ENCODE measurements around the gene RNU6-1. TPM values are rescaled to one million over a fixed set of nuclear protein-coding genes. Genes with fewer than 3 reads are reported as not detected.

The RNU6-1 gene
- polyA plus RNA-seq, 1 of the 3 experiments (the other 2 are of a cell fraction) = not detected

DNA sequence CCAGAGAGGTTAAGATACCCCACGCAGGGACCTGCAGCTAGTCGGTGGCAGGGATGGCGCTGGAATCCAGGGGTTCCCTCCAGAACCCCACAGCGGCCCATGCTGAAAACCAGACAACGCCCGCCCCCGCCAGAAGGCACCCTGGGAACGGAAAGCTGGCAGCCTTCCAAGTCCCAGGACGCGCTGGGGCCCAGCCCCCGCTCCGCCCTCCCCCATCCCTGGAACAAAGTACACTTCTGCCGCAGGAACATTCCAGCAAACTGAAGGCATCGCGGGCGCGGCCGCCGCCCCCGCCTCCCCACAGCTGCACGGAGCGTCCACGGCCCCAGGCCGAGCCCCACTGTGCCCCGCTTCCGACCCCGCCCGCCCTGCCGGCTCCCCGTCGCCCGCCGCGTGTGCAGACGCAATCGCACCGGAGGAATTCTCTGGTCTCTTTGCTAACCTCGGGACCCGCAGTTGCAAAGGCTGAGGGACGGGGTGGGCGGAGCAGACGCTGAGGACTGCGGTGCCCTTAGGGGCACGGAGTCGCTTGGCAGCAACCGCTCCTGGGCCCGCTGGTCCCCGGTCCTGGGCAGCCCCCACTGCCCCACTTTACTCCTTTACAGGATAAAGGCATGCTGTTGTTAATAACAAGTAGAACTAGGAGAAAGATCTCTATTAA, 44.8 kb upstream of the RNU6-1 start (continued):
- TF ChIP-seq, protein P1, sequence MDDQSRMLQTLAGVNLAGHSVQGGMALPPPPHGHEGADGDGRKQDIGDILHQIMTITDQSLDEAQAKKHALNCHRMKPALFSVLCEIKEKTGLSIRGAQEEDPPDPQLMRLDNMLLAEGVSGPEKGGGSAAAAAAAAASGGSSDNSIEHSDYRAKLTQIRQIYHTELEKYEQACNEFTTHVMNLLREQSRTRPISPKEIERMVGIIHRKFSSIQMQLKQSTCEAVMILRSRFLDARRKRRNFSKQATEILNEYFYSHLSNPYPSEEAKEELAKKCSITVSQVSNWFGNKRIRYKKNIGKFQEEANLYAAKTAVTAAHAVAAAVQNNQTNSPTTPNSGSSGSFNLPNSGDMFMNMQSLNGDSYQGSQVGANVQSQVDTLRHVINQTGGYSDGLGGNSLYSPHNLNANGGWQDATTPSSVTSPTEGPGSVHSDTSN (IDR thresholded peaks at IDR 0.05) = no peak
- TF ChIP-seq, protein P2, sequence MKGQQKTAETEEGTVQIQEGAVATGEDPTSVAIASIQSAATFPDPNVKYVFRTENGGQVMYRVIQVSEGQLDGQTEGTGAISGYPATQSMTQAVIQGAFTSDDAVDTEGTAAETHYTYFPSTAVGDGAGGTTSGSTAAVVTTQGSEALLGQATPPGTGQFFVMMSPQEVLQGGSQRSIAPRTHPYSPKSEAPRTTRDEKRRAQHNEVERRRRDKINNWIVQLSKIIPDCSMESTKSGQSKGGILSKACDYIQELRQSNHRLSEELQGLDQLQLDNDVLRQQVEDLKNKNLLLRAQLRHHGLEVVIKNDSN (IDR thresholded peaks at IDR 0.05; ENCODE audit: borderline replicate concordance, low read depth) = no peak
- TF ChIP-seq RCOR1 (IDR thresholded peaks at IDR 0.05; ENCODE audit: low read length) (peak; percentile 69; the same call in 1 of the 2 replicates), SIN3A (IDR thresholded peaks at IDR 0.05; ENCODE audit: borderline replicate concordance, low read depth, low read length) (no peak; the same call in 1 of the 2 replicates), TCF12 (IDR thresholded peaks at IDR 0.05) (0 out of 2 replicates have a peak, but pooled peaks have one; percentile 21)
- TF ChIP-seq, protein P3, sequence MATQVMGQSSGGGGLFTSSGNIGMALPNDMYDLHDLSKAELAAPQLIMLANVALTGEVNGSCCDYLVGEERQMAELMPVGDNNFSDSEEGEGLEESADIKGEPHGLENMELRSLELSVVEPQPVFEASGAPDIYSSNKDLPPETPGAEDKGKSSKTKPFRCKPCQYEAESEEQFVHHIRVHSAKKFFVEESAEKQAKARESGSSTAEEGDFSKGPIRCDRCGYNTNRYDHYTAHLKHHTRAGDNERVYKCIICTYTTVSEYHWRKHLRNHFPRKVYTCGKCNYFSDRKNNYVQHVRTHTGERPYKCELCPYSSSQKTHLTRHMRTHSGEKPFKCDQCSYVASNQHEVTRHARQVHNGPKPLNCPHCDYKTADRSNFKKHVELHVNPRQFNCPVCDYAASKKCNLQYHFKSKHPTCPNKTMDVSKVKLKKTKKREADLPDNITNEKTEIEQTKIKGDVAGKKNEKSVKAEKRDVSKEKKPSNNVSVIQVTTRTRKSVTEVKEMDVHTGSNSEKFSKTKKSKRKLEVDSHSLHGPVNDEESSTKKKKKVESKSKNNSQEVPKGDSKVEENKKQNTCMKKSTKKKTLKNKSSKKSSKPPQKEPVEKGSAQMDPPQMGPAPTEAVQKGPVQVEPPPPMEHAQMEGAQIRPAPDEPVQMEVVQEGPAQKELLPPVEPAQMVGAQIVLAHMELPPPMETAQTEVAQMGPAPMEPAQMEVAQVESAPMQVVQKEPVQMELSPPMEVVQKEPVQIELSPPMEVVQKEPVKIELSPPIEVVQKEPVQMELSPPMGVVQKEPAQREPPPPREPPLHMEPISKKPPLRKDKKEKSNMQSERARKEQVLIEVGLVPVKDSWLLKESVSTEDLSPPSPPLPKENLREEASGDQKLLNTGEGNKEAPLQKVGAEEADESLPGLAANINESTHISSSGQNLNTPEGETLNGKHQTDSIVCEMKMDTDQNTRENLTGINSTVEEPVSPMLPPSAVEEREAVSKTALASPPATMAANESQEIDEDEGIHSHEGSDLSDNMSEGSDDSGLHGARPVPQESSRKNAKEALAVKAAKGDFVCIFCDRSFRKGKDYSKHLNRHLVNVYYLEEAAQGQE (IDR thresholded peaks at IDR 0.05; ENCODE audit: low read depth, low read length) = no peak

DNA sequence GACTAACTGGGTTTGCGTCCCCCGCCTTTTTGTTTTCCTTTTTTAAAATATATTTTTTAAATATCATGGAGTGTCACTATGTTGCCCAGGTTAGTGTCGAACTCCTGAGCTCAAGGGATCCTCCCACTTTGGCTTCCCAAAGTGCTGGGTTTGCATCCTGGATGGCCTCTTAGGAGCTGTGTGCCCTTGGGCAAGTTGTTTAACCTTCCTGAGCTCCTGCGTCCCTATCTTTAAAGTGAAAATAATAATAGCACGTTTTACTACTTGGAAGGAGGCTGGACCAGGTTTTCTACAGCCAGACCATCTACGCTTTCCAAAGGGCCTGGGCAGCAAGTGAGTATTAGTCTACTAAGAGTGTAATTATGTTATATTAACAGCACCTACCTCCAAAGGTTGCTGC, 44.2 kb upstream of the RNU6-1 start:
- Histone ChIP-seq H3K79me2 (ENCODE audit: insufficient read depth) (no peaks in the 10 kb centered on the region), H3K9me2 (no peaks in the 10 kb centered on the region), H3K9me3 (no peaks in the 10 kb centered on the region), H2AFZ (ENCODE audit: low read depth) (peak overlapping the region; percentile 80; the same call in 1 of the 2 replicates), H3K36me3 (replicated peaks in 1 of 2; ENCODE audit: control insufficient read depth in 1 of 2, insufficient read depth in 2 of 2, low read length in 1 of 2) (no peaks in the 10 kb centered on the region), H3F3A (replicated peaks; ENCODE audit: insufficient read depth) (no peaks in the 10 kb centered on the region), H3K4me1 (ENCODE audit: control insufficient read depth in 1 of 2, insufficient read depth in 2 of 2, low read depth in 1 of 2, low read length in 1 of 2) (peaks cover 0 to 6% of the 10 kb centered on the region in 2 experiments; a peak in 2 of 4 replicates), H3K4me3 (ENCODE audit: low read depth in 2 of 2, low read length in 1 of 2) (peak overlapping the region; percentile 45 to 51; a peak in 3 of 4 replicates), H4K20me1 (ENCODE audit: insufficient read depth) (no peaks in the 10 kb centered on the region), H3K27me3 (ENCODE audit: insufficient read depth) (no peaks in the 10 kb centered on the region; the same call in 1 of the 2 replicates), H3K4me2 (peak overlapping the region; percentile 73; the same call in 1 of the 2 replicates), H3K9ac (peak overlapping the region; percentile 45; the same call in 1 of the 2 replicates), H3K27ac (ENCODE audit: low read depth in 2 of 2, low read length in 1 of 2) (peak overlapping the region in 1 of 2 experiments; percentile 80; a peak in 2 of 4 replicates)
- 76% methylated on average over 6 of the region's 6 CpGs for WGBS (ENCODE audit: low lambda C conversion rate)
- ChIA-PET CTCF (interaction anchor here (0.6 to 2.7 kb wide), 4 partner anchors 20 to 327 kb away, joined by 3 to 14 read pairs (median 4); no protein-coding TSS in a partner anchor), POLR2A (no interaction called here)
- no peak for DNase-seq
- TF ChIP-seq, protein P4, sequence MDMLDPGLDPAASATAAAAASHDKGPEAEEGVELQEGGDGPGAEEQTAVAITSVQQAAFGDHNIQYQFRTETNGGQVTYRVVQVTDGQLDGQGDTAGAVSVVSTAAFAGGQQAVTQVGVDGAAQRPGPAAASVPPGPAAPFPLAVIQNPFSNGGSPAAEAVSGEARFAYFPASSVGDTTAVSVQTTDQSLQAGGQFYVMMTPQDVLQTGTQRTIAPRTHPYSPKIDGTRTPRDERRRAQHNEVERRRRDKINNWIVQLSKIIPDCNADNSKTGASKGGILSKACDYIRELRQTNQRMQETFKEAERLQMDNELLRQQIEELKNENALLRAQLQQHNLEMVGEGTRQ (IDR thresholded peaks at IDR 0.05; ENCODE audit: borderline replicate concordance, low read depth, low read length) = no peak
- TF ChIP-seq SIN3A (IDR thresholded peaks at IDR 0.05; ENCODE audit: borderline replicate concordance, low read depth, low read length) (no peak), CHD2 (IDR thresholded peaks at IDR 0.05; ENCODE audit: low read length, partially characterized antibody) (no peak), TAF1 (IDR thresholded peaks at IDR 0.05; ENCODE audit: borderline replicate concordance, low read depth, low read length) (no peak), MEF2A (IDR thresholded peaks at IDR 0.05; ENCODE audit: borderline replicate concordance, low read depth) (no peak), NRF1 (IDR thresholded peaks at IDR 0.05; ENCODE audit: low read depth, low read length) (no peak), JUND (IDR thresholded peaks at IDR 0.05) (no peak), POLR2AphosphoS5 (IDR thresholded peaks at IDR 0.05; ENCODE audit: low read depth, low read length) (no peak), TCF12 (IDR thresholded peaks at IDR 0.05) (no peak), FOSL2 (IDR thresholded peaks at IDR 0.05; ENCODE audit: borderline replicate concordance, low read depth) (no peak), EP300 (IDR thresholded peaks at IDR 0.05; ENCODE audit: borderline replicate concordance in 1 of 2, low read depth in 1 of 2, low read length in 1 of 2) (no peak), TEAD4 (IDR thresholded peaks at IDR 0.05; ENCODE audit: borderline replicate concordance, insufficient read depth) (no peak)
- TF ChIP-seq, protein P5, sequence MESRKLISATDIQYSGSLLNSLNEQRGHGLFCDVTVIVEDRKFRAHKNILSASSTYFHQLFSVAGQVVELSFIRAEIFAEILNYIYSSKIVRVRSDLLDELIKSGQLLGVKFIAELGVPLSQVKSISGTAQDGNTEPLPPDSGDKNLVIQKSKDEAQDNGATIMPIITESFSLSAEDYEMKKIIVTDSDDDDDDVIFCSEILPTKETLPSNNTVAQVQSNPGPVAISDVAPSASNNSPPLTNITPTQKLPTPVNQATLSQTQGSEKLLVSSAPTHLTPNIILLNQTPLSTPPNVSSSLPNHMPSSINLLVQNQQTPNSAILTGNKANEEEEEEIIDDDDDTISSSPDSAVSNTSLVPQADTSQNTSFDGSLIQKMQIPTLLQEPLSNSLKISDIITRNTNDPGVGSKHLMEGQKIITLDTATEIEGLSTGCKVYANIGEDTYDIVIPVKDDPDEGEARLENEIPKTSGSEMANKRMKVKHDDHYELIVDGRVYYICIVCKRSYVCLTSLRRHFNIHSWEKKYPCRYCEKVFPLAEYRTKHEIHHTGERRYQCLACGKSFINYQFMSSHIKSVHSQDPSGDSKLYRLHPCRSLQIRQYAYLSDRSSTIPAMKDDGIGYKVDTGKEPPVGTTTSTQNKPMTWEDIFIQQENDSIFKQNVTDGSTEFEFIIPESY (IDR thresholded peaks at IDR 0.05; ENCODE audit: borderline replicate concordance, low read depth) = no peak
- TF ChIP-seq, protein P1 (IDR thresholded peaks at IDR 0.05) = no peak
- TF ChIP-seq, protein P2 (IDR thresholded peaks at IDR 0.05; ENCODE audit: borderline replicate concordance, low read depth) = no peak

All from SK-N-SH (cell line).